Esophagus squamous epithelium (tissue), 4 donors: ENCODE data around the gene RGL4.

Source experiments
- POLR2A ChIP-seq, 4 donors: fragments of 450-650 bp; IDR thresholded peaks; one replicate each; pipeline ENCODE4 v1.6.1; 2017; ENCODE audit warnings: antibody characterized with exemption in 4 of 4, mild to moderate bottlenecking in 4 of 4, moderate library complexity in 3 of 4
- TF ChIP-seq, protein P1 (sequence below), 6 experiments: fragments of 450-650 bp in 4 of 6; fragments of 200-600 bp in 2 of 6; sonication (generic) in 2 of 6; IDR thresholded peaks; one replicate each; pipeline ENCODE4 v1.5.1; 2016 to 2019; ENCODE audit warnings: antibody characterized with exemption in 6 of 6, mild to moderate bottlenecking in 4 of 6, moderate library complexity in 4 of 6

- TF ChIP-seq POLR2A (IDR thresholded peaks at IDR 0.05): no peak
- TF ChIP-seq, protein P1, sequence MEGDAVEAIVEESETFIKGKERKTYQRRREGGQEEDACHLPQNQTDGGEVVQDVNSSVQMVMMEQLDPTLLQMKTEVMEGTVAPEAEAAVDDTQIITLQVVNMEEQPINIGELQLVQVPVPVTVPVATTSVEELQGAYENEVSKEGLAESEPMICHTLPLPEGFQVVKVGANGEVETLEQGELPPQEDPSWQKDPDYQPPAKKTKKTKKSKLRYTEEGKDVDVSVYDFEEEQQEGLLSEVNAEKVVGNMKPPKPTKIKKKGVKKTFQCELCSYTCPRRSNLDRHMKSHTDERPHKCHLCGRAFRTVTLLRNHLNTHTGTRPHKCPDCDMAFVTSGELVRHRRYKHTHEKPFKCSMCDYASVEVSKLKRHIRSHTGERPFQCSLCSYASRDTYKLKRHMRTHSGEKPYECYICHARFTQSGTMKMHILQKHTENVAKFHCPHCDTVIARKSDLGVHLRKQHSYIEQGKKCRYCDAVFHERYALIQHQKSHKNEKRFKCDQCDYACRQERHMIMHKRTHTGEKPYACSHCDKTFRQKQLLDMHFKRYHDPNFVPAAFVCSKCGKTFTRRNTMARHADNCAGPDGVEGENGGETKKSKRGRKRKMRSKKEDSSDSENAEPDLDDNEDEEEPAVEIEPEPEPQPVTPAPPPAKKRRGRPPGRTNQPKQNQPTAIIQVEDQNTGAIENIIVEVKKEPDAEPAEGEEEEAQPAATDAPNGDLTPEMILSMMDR (IDR thresholded peaks at IDR 0.05): no peak
Observed at GRCh38 chr22:23686416-23687024, 4.3 kb upstream of the RGL4 start.
